HG03558 (cell line): ENCODE data around the gene HARBI1.

Experiments
- ATAC-seq: cut with Tn5 transposase; IDR thresholded peaks from one replicate; pipeline ENCODE4 v1.9.1; 2021; ENCODE audit warnings: moderate number of reproducible peaks; ENCODE audit not compliant: unreplicated experiment; ENCODE audit errors: extremely low read depth

Gene HARBI1

DNA sequence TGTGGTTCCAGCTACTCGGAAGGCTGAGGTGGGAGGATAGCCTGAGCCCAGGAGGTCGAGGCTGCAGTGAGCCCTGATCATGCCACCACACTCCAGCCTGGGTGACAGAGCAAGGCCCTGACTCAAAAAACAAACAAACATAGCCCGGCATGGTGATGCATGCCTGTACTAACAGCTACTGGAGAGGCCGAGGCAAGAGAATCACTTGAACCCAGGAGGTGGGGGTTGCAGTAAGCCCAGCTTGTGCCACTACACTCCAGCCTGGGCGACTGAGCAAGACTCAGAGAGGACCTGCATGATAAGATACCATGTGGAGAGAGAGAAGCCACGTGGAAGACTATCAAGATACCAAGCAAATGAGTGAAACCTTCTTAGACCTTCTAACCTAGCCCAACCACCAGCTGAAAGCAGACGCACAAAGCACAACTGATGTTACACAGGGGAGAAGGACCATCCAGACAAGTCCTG lies 59.3 kb downstream of the HARBI1 start:
- no peak for ATAC-seq

GRCh38 chr11:46555267-46556054 lies 61.6 kb downstream of the HARBI1 start:
- ATAC-seq = no peak

DNA sequence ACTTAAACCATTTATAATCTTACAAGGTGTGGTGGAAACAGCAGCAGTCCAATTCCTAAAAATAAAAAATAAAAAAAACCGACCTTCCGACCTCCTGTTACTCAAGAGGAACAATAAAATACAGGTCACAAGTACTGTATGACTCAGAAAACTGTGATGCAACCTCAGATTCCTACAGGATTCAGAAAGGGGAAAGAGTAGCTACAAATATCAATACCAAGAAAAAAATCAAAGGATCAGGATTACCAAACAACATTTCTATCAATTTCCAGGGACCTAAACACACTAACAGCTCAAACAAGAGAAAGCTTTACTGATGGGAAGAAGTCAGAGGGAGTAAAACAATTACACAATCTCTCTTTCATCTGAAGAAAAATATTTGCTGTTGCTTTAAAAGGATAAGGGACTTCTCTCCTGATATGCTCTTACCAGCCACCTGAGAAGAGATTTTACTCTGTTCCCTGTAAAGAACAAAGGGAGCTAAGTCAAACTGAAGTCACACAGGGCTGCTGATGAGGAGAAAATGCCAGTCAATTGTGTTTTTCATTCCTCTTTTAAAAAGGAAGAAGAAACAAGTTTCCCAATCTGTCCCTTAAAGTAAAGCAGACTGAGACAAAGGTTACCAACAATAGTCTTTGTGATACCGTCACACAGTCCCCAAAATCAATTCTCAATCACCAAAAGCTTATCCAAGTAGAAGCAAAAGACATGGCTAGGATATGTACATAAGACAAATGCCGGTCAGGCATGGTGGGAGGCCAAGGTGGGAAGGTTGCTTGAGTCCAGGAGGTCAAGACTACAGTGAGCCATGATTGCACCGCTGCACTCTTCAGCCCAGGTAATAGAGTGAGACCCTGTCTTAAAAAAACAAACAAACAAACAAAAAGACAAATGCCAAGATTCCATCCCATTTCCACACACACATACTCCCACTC lies 62.5 kb downstream of the HARBI1 start:
- ATAC-seq = no peak

DNA sequence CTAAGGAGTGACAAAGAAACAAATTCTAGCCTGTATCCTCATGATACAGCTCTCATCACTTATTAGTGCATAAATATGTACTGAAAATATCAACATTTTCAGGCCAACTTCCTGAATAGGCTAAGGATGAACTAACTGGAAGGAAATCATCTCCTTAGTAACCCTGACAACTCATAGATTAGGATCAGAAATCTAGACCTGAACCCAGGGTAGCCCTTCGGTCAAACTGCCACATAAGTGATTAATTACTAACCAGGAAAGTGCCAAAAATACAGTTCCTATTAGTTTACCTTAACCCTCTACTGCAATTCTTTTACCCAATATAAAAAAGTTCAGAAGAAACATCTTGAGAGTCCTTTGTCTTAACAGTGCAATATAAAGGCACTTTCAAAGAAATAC lies 63.2 kb downstream of the HARBI1 start:
- ATAC-seq = no peak
